Activated naive CD4-positive, alpha-beta T cell treated with anti-CD3 and anti-CD28 coated beads for 36 hours (primary cell): Measurements from ENCODE around the gene GAB2. TPM values are rescaled to one million over a fixed set of nuclear protein-coding genes. Genes with fewer than 3 reads are reported as not detected.
A peak's percentile ranks its signal among the peaks of the same experiment; 100 is the strongest.
"Not testable (repeated sequence)": the region's sequence is repeated elsewhere in the genome, so short reads cannot be mapped to it uniquely, and the experiment has no call there.

ENCODE experiments used
- CTCF ChIA-PET: fragments of 350-600 bp; sonication (Branson Sonifier 250); formaldehyde crosslinking; loops from one replicate; lab custom pipeline; 2021; ENCODE audit warnings: antibody characterized with exemption; lab: Charles Lee
- DNase-seq: peaks from one replicate; pipeline ENCODE4 v3.0.0-alpha.2; 2020
- H3K27ac Mint-ChIP-seq: one replicate; pipeline ENCODE4 v1.8.0; 2021; ENCODE audit warnings: mild to moderate bottlenecking, mixed read lengths
- H3K27me3 Mint-ChIP-seq: one replicate; pipeline ENCODE4 v1.8.0; 2021; ENCODE audit warnings: low read depth, mixed read lengths
- H3K36me3 Mint-ChIP-seq: one replicate; pipeline ENCODE4 v1.8.0; 2021; ENCODE audit warnings: low read depth, mixed read lengths
- H3K4me1 Mint-ChIP-seq: one replicate; pipeline ENCODE4 v1.8.0; 2021; ENCODE audit warnings: low read depth, mixed read lengths
- H3K4me3 Mint-ChIP-seq: one replicate; pipeline ENCODE4 v1.8.0; 2021; ENCODE audit warnings: mild to moderate bottlenecking, moderate library complexity, mixed read lengths
- H3K9me3 Mint-ChIP-seq: one replicate; pipeline ENCODE4 v1.8.0; 2021; ENCODE audit warnings: mixed read lengths
- intact Hi-C: fragments of 100-400 bp; cut with micrococcal nuclease; formaldehyde crosslinking; loops from one replicate; pipeline ENCODE4 v1.15.1; 2023
- total RNA-seq, 2 experiments: library from RNA; stranded (reverse); gene quantifications; one replicate each; pipeline ENCODE4 v1.2.3, GENCODE V29; 2021

Gene GAB2
- total RNA-seq, 2 experiments from 2014 or later, result 1.6 to 2.7 TPM

GRCh38 chr11:78190374-78190773 is 227.2 kb downstream of the GAB2 start:
- intact Hi-C loops, result no loop called here
- H3K4me3 Mint-ChIP-seq, result peak overlapping the region; percentile 99
- H3K27ac Mint-ChIP-seq, result no peak overlapping the region
- CTCF ChIA-PET, result no interaction called here
- H3K4me1 Mint-ChIP-seq, result peaks cover 66% of the 10 kb centered on the region
- no peaks in the 10 kb centered on the region for H3K9me3 Mint-ChIP-seq
- peaks cover 4% of the 10 kb centered on the region for H3K36me3 Mint-ChIP-seq
- H3K27me3 Mint-ChIP-seq, result no peaks in the 10 kb centered on the region
- no peak for DNase-seq

- CTCF ChIA-PET, result interaction anchor here (1.0 to 1.3 kb wide), 3 partner anchors 10 to 51 kb away, joined by 3 to 4 read pairs (median 4); partner anchors contain the start of gene ALG8
- Mint-ChIP-seq H3K9me3 (no peaks in the 10 kb centered on the region), H3K4me1 (peaks cover 68% of the 10 kb centered on the region), H3K27me3 (no peaks in the 10 kb centered on the region), H3K4me3 (peak overlapping the region; percentile 99), H3K36me3 (peaks cover 4% of the 10 kb centered on the region), H3K27ac (peak overlapping the region; percentile 73)
- intact Hi-C loops, result loop anchor here (5.0 kb wide), 4 partner anchors 98 to 553 kb away; partner anchors contain the start of gene CLNS1A
- no peak for DNase-seq
These were observed 227.8 kb downstream of the GAB2 start for GRCh38 chr11:78189851-78190250.

GRCh38 chr11:78189174-78189724 is 228.4 kb downstream of the GAB2 start:
- Mint-ChIP-seq H3K9me3 (no peaks in the 10 kb centered on the region), H3K27ac (peak overlapping the region; percentile 73), H3K4me1 (peaks cover 63% of the 10 kb centered on the region), H3K36me3 (peaks cover 4% of the 10 kb centered on the region), H3K4me3 (peak overlapping the region; percentile 99), H3K27me3 (no peaks in the 10 kb centered on the region)
- CTCF ChIA-PET, result interaction anchor here (1.0 to 1.3 kb wide), 3 partner anchors 10 to 50 kb away, joined by 3 to 4 read pairs (median 4); partner anchors contain the start of gene ALG8
- no peak for DNase-seq
- intact Hi-C loops, result loop anchor here (5.0 kb wide), 4 partner anchors 97 to 552 kb away; partner anchors contain the start of gene CLNS1A

- peaks cover 4% of the 10 kb centered on the region for H3K36me3 Mint-ChIP-seq
- CTCF ChIA-PET, result interaction anchor here (0.7 to 1.3 kb wide), 4 partner anchors 12 to 50 kb away, joined by 4 to 6 read pairs (median 4); partner anchors contain the start of gene ALG8
- H3K9me3 Mint-ChIP-seq, result no peaks in the 10 kb centered on the region
- H3K4me1 Mint-ChIP-seq, result peaks cover 55% of the 10 kb centered on the region
- H3K27ac Mint-ChIP-seq, result peak within 1 kb of the TSS; percentile 99
- no peaks in the 10 kb centered on the region for H3K27me3 Mint-ChIP-seq
- intact Hi-C loops, result loop anchor here (1.0 to 5.0 kb wide), 11 partner anchors 14 to 551 kb away; partner anchors contain the start of genes AAMDC, ALG8, CLNS1A and GAB2
- peak within 1 kb of the TSS; percentile 99 for H3K4me3 Mint-ChIP-seq
- peak; percentile 93 for DNase-seq
These were observed 229.1 kb downstream of the GAB2 start, which contains the start of the genes KCTD21 and USP35 for GRCh38 chr11:78188286-78189173. TSS of gene KCTD21 (minus strand) at chr11:78188626. CDS start at chr11:78174554, 14,072 bp downstream. TSS of gene USP35 (plus strand) at chr11:78188919. CDS start at chr11:78196246, 7,327 bp downstream.

- Mint-ChIP-seq H3K4me3 (peak overlapping the region; percentile 99), H3K9me3 (no peaks in the 10 kb centered on the region), H3K4me1 (peaks cover 48% of the 10 kb centered on the region), H3K27me3 (no peaks in the 10 kb centered on the region), H3K36me3 (peaks cover 5% of the 10 kb centered on the region), H3K27ac (peak overlapping the region; percentile 99)
- CTCF ChIA-PET, result interaction anchor here (0.7 to 1.2 kb wide), 2 partner anchors 13 to 43 kb away, joined by 4 to 6 read pairs; no protein-coding TSS in a partner anchor
- intact Hi-C loops, result loop anchor here (1.0 to 5.0 kb wide), 12 partner anchors 15 to 550 kb away; partner anchors contain the start of genes AAMDC, ALG8, CLNS1A and GAB2
- peak; percentile 95 for DNase-seq
These were observed 230.0 kb downstream of the GAB2 start for GRCh38 chr11:78187366-78188285.

- H3K4me3 Mint-ChIP-seq, result no peak overlapping the region
- H3K27me3 Mint-ChIP-seq, result no peaks in the 10 kb centered on the region
- H3K4me1 Mint-ChIP-seq, result peaks cover 15% of the 10 kb centered on the region
- CTCF ChIA-PET, result no interaction called here
- intact Hi-C loops, result no loop called here
- peaks cover 25% of the 10 kb centered on the region for H3K36me3 Mint-ChIP-seq
- H3K9me3 Mint-ChIP-seq, result peaks cover 13% of the 10 kb centered on the region
- H3K27ac Mint-ChIP-seq, result no peak overlapping the region
- no peak for DNase-seq
These were observed 236.4 kb downstream of the GAB2 start for GRCh38 chr11:78181185-78181584.

- Mint-ChIP-seq H3K36me3 (peaks cover 25% of the 10 kb centered on the region), H3K27ac (no peak overlapping the region), H3K4me1 (peaks cover 11% of the 10 kb centered on the region), H3K27me3 (no peaks in the 10 kb centered on the region), H3K4me3 (no peak overlapping the region), H3K9me3 (peaks cover 15% of the 10 kb centered on the region)
- CTCF ChIA-PET, result no interaction called here
- intact Hi-C loops, result no loop called here
- DNase-seq, result no peak
These were observed 236.9 kb downstream of the GAB2 start for GRCh38 chr11:78180751-78181150.

- Mint-ChIP-seq H3K27ac (no peak overlapping the region), H3K9me3 (peaks cover 15% of the 10 kb centered on the region), H3K4me3 (no peak overlapping the region), H3K4me1 (peaks cover 7% of the 10 kb centered on the region), H3K36me3 (peaks cover 24% of the 10 kb centered on the region), H3K27me3 (no peaks in the 10 kb centered on the region)
- intact Hi-C loops, result no loop called here
- DNase-seq, result no peak
- CTCF ChIA-PET, result no interaction called here
These were observed 238.1 kb downstream of the GAB2 start for GRCh38 chr11:78179459-78180071.

- CTCF ChIA-PET, result no interaction called here
- Mint-ChIP-seq H3K36me3 (peaks cover 32% of the 10 kb centered on the region), H3K9me3 (peaks cover 15% of the 10 kb centered on the region), H3K27me3 (no peaks in the 10 kb centered on the region), H3K27ac (no peak overlapping the region), H3K4me3 (no peak overlapping the region), H3K4me1 (peaks cover 7% of the 10 kb centered on the region)
- no peak for DNase-seq
- intact Hi-C loops, result no loop called here
These were observed 240.4 kb downstream of the GAB2 start for GRCh38 chr11:78177216-78177615.

- no peaks in the 10 kb centered on the region for H3K27me3 Mint-ChIP-seq
- peaks cover 7% of the 10 kb centered on the region for H3K4me1 Mint-ChIP-seq
- CTCF ChIA-PET, result no interaction called here
- DNase-seq, result no peak
- H3K4me3 Mint-ChIP-seq, result no peak overlapping the region
- intact Hi-C loops, result no loop called here
- H3K36me3 Mint-ChIP-seq, result peaks cover 32% of the 10 kb centered on the region
- H3K9me3 Mint-ChIP-seq, result peaks cover 13% of the 10 kb centered on the region
- no peak overlapping the region for H3K27ac Mint-ChIP-seq
These were observed 240.9 kb downstream of the GAB2 start for GRCh38 chr11:78176605-78177141.

- H3K4me3 Mint-ChIP-seq, CTCF ChIA-PET, intact Hi-C loops, H3K9me3 Mint-ChIP-seq, H3K4me1 Mint-ChIP-seq, H3K27ac Mint-ChIP-seq, DNase-seq, H3K27me3 Mint-ChIP-seq: not testable (repeated sequence)
- H3K36me3 Mint-ChIP-seq, result peaks cover 26% of the 10 kb centered on the region
These were observed 241.8 kb downstream of the GAB2 start for GRCh38 chr11:78175862-78176261.
